H1 (cell line): ENCODE data around the gene SLC13A4.

Experiments used
- ATF2 ChIP-seq: IDR thresholded peaks from 2 replicates; pipeline ENCODE4 v1.6.1; 2012; ENCODE audit warnings: low read length, inconsistent platforms
- CTCF ChIP-seq, 3 experiments: IDR thresholded peaks; 1 replicate in 2 of 3; 2 replicates in 1 of 3; pipeline versions ENCODE4 v1.5.1 to v1.6.1; 2011; ENCODE audit warnings: low read length in 3 of 3, mild to moderate bottlenecking in 3 of 3, inconsistent platforms in 2 of 3, low read depth in 1 of 3, moderate library complexity in 1 of 3; ENCODE audit not compliant: insufficient read depth in 1 of 3; ENCODE audit errors: control extremely low read depth in 1 of 3
- EP300 ChIP-seq, 2 experiments: IDR thresholded peaks; 1 replicate in 1 of 2; 2 replicates in 1 of 2; pipeline ENCODE4 v1.6.1; 2011 to 2012; ENCODE audit warnings: low read depth in 2 of 2, low read length in 2 of 2, mild to moderate bottlenecking in 2 of 2, borderline replicate concordance in 1 of 2, inconsistent platforms in 1 of 2, moderate library complexity in 1 of 2
- EZH2 ChIP-seq: fragments of 200-600 bp; sonication (generic); IDR thresholded peaks from 2 replicates; pipeline ENCODE4 v1.7.1; 2012; ENCODE audit warnings: low read depth, mild to moderate bottlenecking, moderate library complexity, low read length, inconsistent platforms; ENCODE audit not compliant: severe bottlenecking
- FOSL1 ChIP-seq: IDR thresholded peaks from 2 replicates; pipeline ENCODE4 v1.6.1; 2011; ENCODE audit warnings: mild to moderate bottlenecking, low read depth, low read length, moderate library complexity; ENCODE audit not compliant: insufficient read depth
- MAFK ChIP-seq: IDR thresholded peaks from 2 replicates; pipeline ENCODE4 v1.6.1; 2012; ENCODE audit warnings: low read depth, mild to moderate bottlenecking, improper control_type of control experiment, low read length
- POLR2A ChIP-seq, 2 experiments: IDR thresholded peaks; 1 replicate in 1 of 2; 2 replicates in 1 of 2; pipeline ENCODE4 v1.6.1; 2011; ENCODE audit warnings: low read depth in 2 of 2, low read length in 2 of 2, mild to moderate bottlenecking in 2 of 2; ENCODE audit errors: control extremely low read depth in 1 of 2
- POLR2AphosphoS5 ChIP-seq: IDR thresholded peaks from 2 replicates; pipeline ENCODE4 v1.6.1; 2011; ENCODE audit warnings: low read depth, low read length
- SP1 ChIP-seq: IDR thresholded peaks from 2 replicates; pipeline ENCODE4 v1.6.1; 2011; ENCODE audit warnings: low read depth, low read length
- SUZ12 ChIP-seq: fragments of 200-600 bp; sonication (generic); IDR thresholded peaks from 2 replicates; pipeline ENCODE4 v1.6.1; 2012; ENCODE audit warnings: mild to moderate bottlenecking, inconsistent platforms, low read length, moderate library complexity, mixed read lengths

GRCh38 chr7:135768064-135768463 lies 40.1 kb upstream of the SLC13A4 start:
- no peak for TF ChIP-seq CTCF (IDR thresholded peaks at IDR 0.05; ENCODE audit: control extremely low read depth in 1 of 3, insufficient read depth in 1 of 3, low read depth in 1 of 3, low read length in 3 of 3)
- TF ChIP-seq ATF2, result no peak
- no peak for TF ChIP-seq FOSL1
- TF ChIP-seq MAFK, result no peak
- no peak for TF ChIP-seq EZH2
- TF ChIP-seq EP300 (IDR thresholded peaks at IDR 0.05; ENCODE audit: borderline replicate concordance in 1 of 2, low read depth in 2 of 2, low read length in 2 of 2), result no peak
- TF ChIP-seq POLR2AphosphoS5, result no peak
- no peak for TF ChIP-seq SUZ12
- no peak for TF ChIP-seq POLR2A (IDR thresholded peaks at IDR 0.05; ENCODE audit: control extremely low read depth in 1 of 2, low read depth in 2 of 2, low read length in 2 of 2)
- TF ChIP-seq SP1, result no peak
